Karpas-422 (cell line): ENCODE results near the gene CDC42EP5. TPM values are rescaled to one million over a fixed set of nuclear protein-coding genes. Genes with fewer than 3 reads are reported as not detected.

Source experiments
- DNase-seq: peaks from one replicate; pipeline ENCODE4 v3.0.0-alpha.2; 2015
- H2AFZ ChIP-seq: fragments of 200-600 bp; sonication (generic); 2 replicates; pipeline ENCODE4 v1.6.1; 2014; ENCODE audit warnings: antibody characterized with exemption, low read length, mixed read lengths
- H3K27ac ChIP-seq: fragments of 200-600 bp; sonication (generic); 2 replicates; pipeline ENCODE4 v1.5.1; 2014; ENCODE audit warnings: mild to moderate bottlenecking, low read length, moderate library complexity
- H3K27me3 ChIP-seq: fragments of 200-600 bp; sonication (generic); 2 replicates; pipeline ENCODE4 v1.6.1; 2014; ENCODE audit warnings: low read length, mixed read lengths
- H3K36me3 ChIP-seq: fragments of 200-600 bp; sonication (generic); 2 replicates; pipeline ENCODE4 v1.6.1; 2014; ENCODE audit warnings: low read length, mixed read lengths; ENCODE audit not compliant: insufficient read depth
- H3K4me1 ChIP-seq: fragments of 200-600 bp; sonication (generic); 2 replicates; pipeline ENCODE4 v1.6.1; 2014; ENCODE audit warnings: mild to moderate bottlenecking, low read length, mixed read lengths
- H3K4me2 ChIP-seq: fragments of 200-600 bp; sonication (generic); 2 replicates; pipeline ENCODE4 v1.6.1; 2014; ENCODE audit warnings: low read length, low read depth, mild to moderate bottlenecking; ENCODE audit not compliant: poor library complexity, severe bottlenecking
- H3K4me3 ChIP-seq: fragments of 200-600 bp; sonication (generic); 2 replicates; pipeline ENCODE4 v1.5.1; 2014; ENCODE audit warnings: mild to moderate bottlenecking, antibody characterized with exemption, low read length, mixed read lengths
- H3K79me2 ChIP-seq: fragments of 200-600 bp; sonication (generic); 2 replicates; pipeline ENCODE4 v1.6.1; 2014; ENCODE audit warnings: mild to moderate bottlenecking, low read length, mixed read lengths
- H3K9ac ChIP-seq: fragments of 200-600 bp; sonication (generic); 2 replicates; pipeline ENCODE4 v1.6.0; 2014; ENCODE audit warnings: low read length
- H3K9me2 ChIP-seq: fragments of 200-600 bp; sonication (generic), shearing (Covaris generic); replicated peaks from 2 replicates; pipeline ENCODE4 v1.6.0; 2014; ENCODE audit warnings: mild to moderate bottlenecking, low read length, moderate library complexity; ENCODE audit not compliant: insufficient read depth
- H3K9me3 ChIP-seq: fragments of 300-700, 200-600 bp; sonication (generic); 2 replicates; pipeline ENCODE4 v1.6.1; 2014; ENCODE audit warnings: low read length, mixed read lengths
- H4K20me1 ChIP-seq: fragments of 200-600 bp; sonication (generic); 2 replicates; pipeline ENCODE4 v1.6.1; 2014; ENCODE audit warnings: mild to moderate bottlenecking, antibody characterized with exemption, low read length, low read depth; ENCODE audit not compliant: insufficient read depth
- total RNA-seq: library from RNA; depleted of rRNA; stranded (reverse); fragments of >200 nt; shearing (Covaris generic); gene quantifications from 2 replicates; pipeline ENCODE4 v1.2.3, GENCODE V29; 2014; ENCODE audit warnings: low replicate concordance

CDC42EP5 gene
- total RNA-seq, 1 experiment from 2014 or later, result not detected

DNA sequence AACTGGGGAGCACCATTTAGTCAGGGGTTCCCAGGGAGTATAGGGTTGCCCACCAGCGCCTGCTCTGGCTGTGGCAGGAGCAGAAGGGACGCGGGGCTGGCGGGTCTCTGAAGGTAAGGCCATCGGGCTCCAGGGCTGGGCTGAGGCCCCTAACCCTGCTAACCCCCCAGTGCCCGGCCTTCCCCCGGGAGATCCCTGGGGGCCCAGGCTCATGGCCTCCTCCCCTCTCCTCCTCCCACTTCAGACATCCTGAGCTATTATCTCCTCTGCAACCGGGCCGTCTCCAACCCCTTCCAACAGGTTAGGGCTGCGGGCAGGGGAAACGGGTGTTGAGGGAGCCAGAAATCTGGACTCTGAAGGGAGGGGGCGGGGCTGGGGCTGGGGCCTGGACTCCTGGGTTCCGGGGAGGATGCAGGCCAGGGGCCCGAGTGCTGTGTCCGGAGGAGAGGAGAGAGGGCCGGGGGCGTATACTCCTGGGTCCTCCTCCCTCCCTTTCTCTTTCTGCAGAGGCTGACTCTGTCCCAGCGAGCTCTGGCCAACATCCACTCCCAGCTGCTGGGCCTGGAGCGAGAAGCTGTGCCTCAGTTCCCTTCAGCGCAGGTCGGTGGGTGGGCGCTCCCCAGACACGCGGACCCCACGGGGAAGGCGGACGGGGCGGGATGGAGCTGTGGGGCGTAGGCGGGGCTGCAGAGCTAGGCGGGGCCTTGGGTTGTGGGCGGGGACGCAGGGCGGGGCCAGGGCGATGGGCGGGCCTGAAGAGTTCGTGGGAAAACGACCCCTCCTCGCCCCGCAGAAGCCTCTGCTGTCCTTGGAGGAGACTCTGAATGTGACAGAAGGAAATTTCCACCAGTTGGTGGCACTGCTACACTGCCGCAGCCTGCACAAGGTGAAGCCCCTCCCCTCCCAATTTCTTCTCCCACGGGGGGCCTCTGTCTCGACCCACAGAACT lies 42.5 kb downstream of the CDC42EP5 start:
- no peaks in the 10 kb centered on the region for H3K36me3 ChIP-seq
- H3K79me2 ChIP-seq, result no peaks in the 10 kb centered on the region
- DNase-seq, result peak; percentile 64
- H3K4me3 ChIP-seq, result no peak overlapping the region
- no peak overlapping the region for H3K4me2 ChIP-seq
- H3K4me1 ChIP-seq, result no peaks in the 10 kb centered on the region
- no peaks in the 10 kb centered on the region for H3K9me2 ChIP-seq
- H4K20me1 ChIP-seq, result peaks cover 27% of the 10 kb centered on the region
- H3K27ac ChIP-seq, result no peak overlapping the region
- H3K27me3 ChIP-seq, result no peaks in the 10 kb centered on the region
- H3K9ac ChIP-seq, result no peak overlapping the region
- H3K9me3 ChIP-seq, result no peaks in the 10 kb centered on the region
- H2AFZ ChIP-seq, result no peak overlapping the region

DNA sequence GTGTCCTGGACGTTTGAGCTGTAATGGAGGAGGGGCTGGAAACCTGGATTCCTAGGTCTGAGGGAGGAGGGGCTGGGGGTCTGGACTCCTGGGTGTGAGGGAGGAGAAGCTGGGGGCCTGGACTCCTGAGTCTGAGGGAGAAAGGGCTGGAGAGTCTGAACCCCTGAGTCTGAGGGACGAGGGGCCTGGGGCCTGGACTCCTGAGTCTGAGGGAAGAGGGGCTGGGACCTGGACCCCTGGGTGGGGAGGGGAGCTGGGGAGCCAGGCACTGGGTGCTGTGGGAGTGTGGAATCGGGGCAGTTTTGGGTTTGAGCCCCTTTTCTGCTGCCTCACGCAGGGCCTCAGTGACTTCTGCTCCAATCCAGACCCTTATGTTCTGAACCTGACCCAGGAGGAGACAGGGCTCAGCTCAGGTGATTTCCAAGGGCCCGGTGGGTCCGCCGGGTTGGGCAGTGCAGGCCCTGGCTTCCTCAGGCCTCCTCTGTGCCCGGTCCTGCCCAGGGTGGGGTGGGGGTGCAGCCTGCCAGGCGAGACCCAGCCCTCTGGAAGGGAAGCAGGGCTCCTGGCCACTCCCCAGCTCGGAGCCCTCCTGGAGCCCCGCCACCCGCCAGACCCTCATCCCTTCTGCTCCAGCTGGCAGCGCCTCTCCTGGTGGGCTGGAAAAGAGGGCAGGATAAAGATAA lies 43.4 kb downstream of the CDC42EP5 start:
- Histone ChIP-seq H3K36me3 (no peaks in the 10 kb centered on the region), H3K4me3 (no peak overlapping the region), H3K9me3 (no peaks in the 10 kb centered on the region), H4K20me1 (peaks cover 22% of the 10 kb centered on the region), H3K27me3 (no peaks in the 10 kb centered on the region), H3K27ac (no peak overlapping the region), H3K4me2 (no peak overlapping the region), H3K4me1 (no peaks in the 10 kb centered on the region), H3K79me2 (no peaks in the 10 kb centered on the region), H3K9me2 (no peaks in the 10 kb centered on the region), H2AFZ (no peak overlapping the region), H3K9ac (no peak overlapping the region)
- no peak for DNase-seq

DNA sequence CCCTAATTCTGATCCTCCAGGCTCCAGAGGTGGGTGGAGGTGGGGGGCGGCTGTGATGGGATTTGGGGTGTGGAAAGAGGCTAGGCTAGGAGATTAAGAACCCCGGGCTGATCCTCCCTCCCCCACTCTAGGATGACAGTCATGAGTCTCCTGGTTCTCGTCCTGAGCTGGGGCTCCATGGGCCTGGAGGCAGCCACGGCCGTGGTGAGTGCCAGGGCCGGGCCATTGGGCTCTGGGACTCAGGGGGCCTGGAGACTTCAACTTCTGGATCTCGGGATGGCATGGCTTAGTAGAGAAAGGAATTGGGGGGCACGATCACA lies 44.0 kb downstream of the CDC42EP5 start:
- Histone ChIP-seq H2AFZ (no peak overlapping the region), H3K27me3 (no peaks in the 10 kb centered on the region), H3K9ac (no peak overlapping the region), H4K20me1 (peaks cover 18% of the 10 kb centered on the region), H3K27ac (no peak overlapping the region), H3K4me1 (no peaks in the 10 kb centered on the region), H3K79me2 (no peaks in the 10 kb centered on the region), H3K9me3 (no peaks in the 10 kb centered on the region), H3K36me3 (no peaks in the 10 kb centered on the region), H3K4me3 (no peak overlapping the region), H3K9me2 (no peaks in the 10 kb centered on the region), H3K4me2 (no peak overlapping the region)
- DNase-seq, result no peak

DNA sequence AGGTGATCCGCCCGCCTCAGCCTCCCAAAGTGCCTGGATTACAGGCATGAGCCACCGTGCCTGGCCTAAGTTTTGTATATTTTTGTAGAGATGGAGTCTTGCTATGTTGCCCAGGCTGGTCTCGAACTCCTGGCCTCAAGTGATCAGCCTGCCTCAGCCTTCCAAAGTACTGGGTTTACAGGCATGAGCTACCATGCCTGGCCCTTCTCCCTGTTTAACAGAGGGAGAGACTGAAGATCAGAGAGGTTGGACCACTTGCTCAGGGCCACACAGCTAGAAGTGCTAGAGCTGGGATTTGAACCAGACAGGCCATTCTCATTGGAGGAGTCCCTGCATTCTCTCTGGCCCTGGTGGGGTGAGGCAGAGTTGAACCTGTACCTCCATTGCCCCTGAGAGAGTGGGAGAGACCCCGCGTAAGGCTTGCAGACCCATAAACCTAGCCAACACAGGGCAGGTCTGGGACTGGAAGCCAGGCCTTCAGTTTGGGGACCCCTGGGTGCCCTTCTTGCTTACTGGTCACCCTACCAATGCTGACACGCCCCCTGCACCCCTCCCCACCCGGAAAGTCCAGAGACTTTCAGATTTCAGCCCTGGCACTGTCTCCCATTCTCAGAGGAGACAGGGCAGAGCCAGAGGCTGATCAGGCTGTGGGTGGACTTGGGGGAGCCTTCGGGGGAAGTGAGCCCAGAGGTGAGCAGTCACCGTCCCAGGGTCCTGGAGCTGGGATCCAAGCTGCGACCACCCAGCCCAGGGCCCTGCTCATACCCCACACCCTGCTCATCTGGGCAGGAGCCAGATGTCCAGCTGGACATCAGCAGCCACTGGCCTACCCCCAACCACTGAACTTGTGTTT lies 44.5 kb downstream of the CDC42EP5 start:
- Histone ChIP-seq H4K20me1 (peaks cover 15% of the 10 kb centered on the region; the same call in 1 of the 2 replicates), H3K36me3 (no peaks in the 10 kb centered on the region), H2AFZ (no peak overlapping the region), H3K27me3 (no peaks in the 10 kb centered on the region), H3K9me2 (no peaks in the 10 kb centered on the region), H3K9ac (no peak overlapping the region), H3K4me3 (no peak overlapping the region), H3K4me2 (no peak overlapping the region), H3K79me2 (no peaks in the 10 kb centered on the region), H3K4me1 (no peaks in the 10 kb centered on the region), H3K27ac (no peak overlapping the region), H3K9me3 (no peaks in the 10 kb centered on the region)
- DNase-seq, result no peak

DNA sequence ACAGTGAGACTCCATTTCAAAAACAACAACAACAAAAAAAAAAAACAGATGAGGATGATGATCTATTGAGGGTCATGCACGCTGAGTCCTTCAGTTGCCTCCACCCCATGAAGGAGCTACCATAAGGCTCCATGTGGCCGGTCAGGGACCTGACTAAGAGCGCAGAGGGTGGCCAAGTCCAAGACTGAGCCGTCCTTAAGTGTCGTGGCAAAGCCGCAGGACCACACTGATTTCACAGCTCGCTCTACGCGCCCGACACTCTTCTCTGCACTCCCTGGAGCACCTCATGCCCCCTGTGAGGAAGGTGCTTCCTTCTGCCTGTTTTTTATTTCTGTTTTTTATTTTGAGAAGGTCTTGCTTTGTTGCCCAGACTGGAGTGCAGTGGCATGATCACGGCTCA lies 45.5 kb downstream of the CDC42EP5 start:
- Histone ChIP-seq H3K27ac (no peak overlapping the region), H3K79me2 (no peaks in the 10 kb centered on the region), H3K4me1 (no peaks in the 10 kb centered on the region), H3K27me3 (no peaks in the 10 kb centered on the region), H3K4me3 (no peak overlapping the region), H3K36me3 (no peaks in the 10 kb centered on the region), H3K9me3 (no peaks in the 10 kb centered on the region), H2AFZ (no peak overlapping the region), H3K4me2 (no peak overlapping the region), H3K9ac (no peak overlapping the region), H3K9me2 (no peaks in the 10 kb centered on the region), H4K20me1 (peaks cover 9% of the 10 kb centered on the region; the same call in 1 of the 2 replicates)
- DNase-seq, result no peak

DNA sequence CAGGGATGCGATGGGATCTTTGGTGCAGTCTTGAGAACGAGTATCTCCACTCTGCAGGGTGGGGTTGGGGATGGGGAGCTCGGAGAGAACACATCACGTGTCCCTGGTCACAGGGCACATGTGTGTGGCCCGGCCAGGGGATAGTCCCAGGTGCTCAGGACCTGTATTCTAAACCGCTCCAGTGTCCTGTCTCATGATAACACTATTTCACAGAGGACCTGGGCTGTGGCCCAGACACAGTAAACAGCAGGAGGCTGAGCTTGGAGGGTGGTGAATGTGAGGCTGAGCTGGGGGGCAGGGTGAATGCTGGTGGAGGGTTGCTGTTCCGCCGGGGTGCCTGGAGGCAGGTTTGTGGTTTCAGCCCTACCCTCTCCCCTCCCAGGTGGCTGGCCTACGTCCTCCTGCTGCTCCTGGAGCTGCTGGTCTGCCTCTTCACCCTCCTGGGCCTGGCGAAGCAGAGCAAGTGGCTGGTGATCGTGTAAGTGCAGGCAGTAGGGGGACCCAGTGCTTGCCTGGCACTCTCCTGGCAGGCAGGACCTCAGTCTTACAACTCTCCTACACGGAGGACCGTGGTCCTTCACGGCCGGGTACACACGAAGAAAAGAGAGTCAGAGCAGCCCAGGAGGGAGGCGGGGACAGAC lies 46.7 kb downstream of the CDC42EP5 start:
- Histone ChIP-seq H3K4me2 (no peak overlapping the region), H3K27me3 (no peaks in the 10 kb centered on the region), H3K4me3 (no peak overlapping the region), H3K9me3 (no peaks in the 10 kb centered on the region), H3K9ac (no peak overlapping the region), H3K36me3 (no peaks in the 10 kb centered on the region), H3K27ac (no peak overlapping the region), H3K4me1 (no peaks in the 10 kb centered on the region), H4K20me1 (peaks cover 2% of the 10 kb centered on the region; the same call in 1 of the 2 replicates), H3K9me2 (no peaks in the 10 kb centered on the region), H3K79me2 (no peaks in the 10 kb centered on the region), H2AFZ (no peak overlapping the region)
- DNase-seq, result peak; percentile 39

DNA sequence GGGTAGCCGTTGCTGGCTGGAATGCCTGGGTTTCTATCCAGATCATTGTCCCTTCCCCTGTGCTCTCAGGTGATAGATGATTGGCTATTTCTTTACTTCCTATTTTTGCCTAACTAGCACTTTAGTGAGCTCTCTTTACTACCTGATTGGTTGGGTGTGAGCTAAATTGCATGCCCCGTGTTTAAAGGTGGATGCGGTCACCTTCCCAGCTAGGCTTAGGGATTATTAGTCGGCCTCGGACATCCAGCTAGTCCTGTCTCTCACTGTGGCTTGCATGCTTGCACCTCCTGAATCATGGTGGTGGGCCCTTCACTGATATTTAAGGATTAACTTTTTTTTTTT lies 47.7 kb downstream of the CDC42EP5 start:
- Histone ChIP-seq H3K79me2 (no peaks in the 10 kb centered on the region), H3K4me1 (no peaks in the 10 kb centered on the region), H3K4me3 (no peak overlapping the region), H3K27ac (no peak overlapping the region), H3K36me3 (no peaks in the 10 kb centered on the region), H3K9me2 (no peaks in the 10 kb centered on the region), H3K4me2 (no peak overlapping the region), H3K27me3 (no peaks in the 10 kb centered on the region), H3K9ac (no peak overlapping the region), H3K9me3 (no peaks in the 10 kb centered on the region), H2AFZ (no peak overlapping the region), H4K20me1 (no peaks in the 10 kb centered on the region; the same call in 1 of the 2 replicates)
- DNase-seq, result no peak
